ENCODE data around the gene ASAH2B.

ASAH2B gene

DNA sequence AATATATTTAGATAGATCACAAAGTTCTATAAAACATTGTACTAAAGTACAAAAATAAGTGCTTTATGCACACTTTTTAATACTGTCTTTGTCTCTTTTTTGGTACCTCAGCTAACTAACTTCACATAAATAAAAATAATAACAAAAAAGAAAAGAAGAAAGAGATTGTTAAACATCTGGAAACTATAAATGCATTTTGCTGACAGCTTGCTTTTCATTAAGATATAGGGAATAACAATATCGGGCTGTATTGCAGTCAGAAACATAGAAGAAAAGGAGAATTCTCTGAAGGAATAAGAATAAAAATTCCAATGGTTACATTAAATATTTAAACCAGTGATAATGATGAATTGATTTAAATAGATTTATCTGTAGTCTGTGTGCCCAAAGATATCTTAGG lies 59.9 kb downstream of the ASAH2B start:
- no peak for DNase-seq

DNA sequence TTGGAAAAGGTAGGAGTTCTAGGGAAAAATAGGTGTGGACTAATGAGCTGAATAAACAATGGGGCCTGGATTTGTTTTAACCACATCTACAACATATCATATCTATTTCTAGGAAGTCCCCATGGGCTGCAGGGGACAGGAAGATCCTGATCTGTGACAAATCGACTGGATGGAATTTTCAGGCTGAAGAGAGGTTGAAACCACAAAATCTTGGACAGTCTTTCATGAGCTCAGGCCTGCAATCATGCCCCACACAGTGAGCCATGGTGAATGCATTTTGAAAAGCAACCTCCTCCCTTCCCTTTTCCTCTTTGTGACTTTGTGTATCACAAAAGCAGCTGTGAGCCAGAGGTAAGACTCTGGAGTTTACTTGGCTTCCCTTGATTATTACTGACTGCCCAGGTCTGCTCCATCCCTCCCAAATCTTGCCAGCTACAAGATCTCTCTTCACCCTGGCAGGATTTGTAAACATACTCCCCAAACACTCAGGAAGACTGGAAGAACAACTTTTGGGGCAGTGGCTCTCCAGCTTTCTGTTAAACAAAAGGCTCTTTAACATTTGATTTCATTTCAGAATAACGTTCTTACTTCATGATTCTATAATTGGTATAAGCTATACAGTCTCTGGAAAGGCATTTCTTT lies 66.4 kb downstream of the ASAH2B start:
- no peak for DNase-seq

DNA sequence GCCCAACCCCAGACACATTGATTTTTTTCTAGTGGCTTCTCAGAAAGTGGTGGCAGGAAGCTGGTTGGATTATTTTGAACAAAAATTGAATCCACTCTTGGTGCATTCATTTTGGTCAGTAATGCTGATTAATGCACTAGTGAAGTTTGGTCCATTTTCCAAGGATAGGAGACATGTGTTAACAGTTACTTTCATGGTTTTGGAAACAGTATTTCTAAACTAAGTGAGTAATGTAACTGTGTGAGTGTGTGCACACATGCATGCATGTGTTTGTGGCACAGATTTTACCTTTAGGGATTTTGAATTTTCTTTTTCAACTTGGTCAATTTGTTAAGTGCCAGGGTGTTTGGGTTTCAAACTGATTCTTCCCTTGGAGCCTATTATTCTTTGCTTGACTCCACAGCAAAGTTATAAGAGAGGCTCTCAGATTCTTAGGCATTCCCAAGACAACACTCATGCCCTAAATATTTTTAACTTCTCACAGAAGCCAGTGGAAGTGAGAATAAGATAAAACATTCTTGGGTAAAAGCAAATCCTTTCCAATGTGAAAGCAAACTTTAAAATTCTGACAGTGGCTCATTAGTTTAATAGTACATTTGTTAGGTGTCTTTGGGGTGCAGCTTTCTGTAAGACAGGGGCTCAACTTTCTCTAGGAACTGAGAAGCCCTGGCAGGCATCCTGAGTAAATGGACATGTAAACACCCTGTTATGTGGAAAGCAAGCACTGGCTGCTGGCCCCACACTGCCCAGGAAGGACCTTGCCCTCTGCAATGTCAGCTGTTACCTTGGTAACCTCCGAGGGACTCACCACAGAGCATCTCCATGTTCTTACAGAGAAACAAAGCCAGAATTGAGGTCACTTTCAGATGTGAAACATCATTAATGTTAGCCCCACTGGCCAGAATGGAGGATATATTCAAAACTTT lies 68.4 kb downstream of the ASAH2B start:
- DNase-seq, result no peak

Data from NCI-H446 treated with DMSO at 0.1 percent for 48 hours (cell line).